OCI-LY1 (cell line): ENCODE measurements around the gene ABITRAM.
"Not testable (repeated sequence)": the region's sequence is repeated elsewhere in the genome, so short reads cannot be mapped to it uniquely, and the experiment has no call there.

Experiments
- H2AFZ ChIP-seq: fragments of 200-600 bp; sonication (generic), shearing (Covaris generic); 2 replicates; pipeline ENCODE4 v1.6.0; 2014; ENCODE audit warnings: antibody characterized with exemption, mild to moderate bottlenecking, low read length
- H3F3A ChIP-seq: fragments of 200-600 bp; sonication (generic), shearing (Covaris generic); 2 replicates; pipeline ENCODE4 v1.6.0; 2014; ENCODE audit warnings: mild to moderate bottlenecking, antibody characterized with exemption, low read length, moderate library complexity; ENCODE audit not compliant: insufficient read depth
- H3K27ac ChIP-seq: fragments of 200-600 bp; sonication (generic); 2 replicates; pipeline ENCODE4 v1.5.1; 2014; ENCODE audit warnings: low read length, mixed run types, mild to moderate bottlenecking, low read depth; ENCODE audit not compliant: poor library complexity, severe bottlenecking
- H3K27me3 ChIP-seq: fragments of 200-600 bp; sonication (generic); 2 replicates; pipeline ENCODE4 v1.6.0; 2014; ENCODE audit warnings: antibody characterized with exemption, mild to moderate bottlenecking, low read length, moderate library complexity; ENCODE audit not compliant: insufficient read depth
- H3K36me3 ChIP-seq: fragments of 200-600 bp; sonication (generic); 2 replicates; pipeline ENCODE4 v1.6.1; 2014; ENCODE audit warnings: mild to moderate bottlenecking, antibody characterized with exemption, low read length, moderate library complexity, mixed read lengths; ENCODE audit not compliant: insufficient read depth
- H3K4me1 ChIP-seq: fragments of 200-600 bp; sonication (generic); 2 replicates; pipeline ENCODE4 v1.5.1; 2014; ENCODE audit warnings: mild to moderate bottlenecking, low read length, moderate library complexity; ENCODE audit not compliant: insufficient read depth, severe bottlenecking
- H3K4me2 ChIP-seq: fragments of 200-600 bp; sonication (generic), shearing (Covaris generic); 2 replicates; pipeline ENCODE4 v1.6.1; 2014; ENCODE audit warnings: low read length
- H3K4me3 ChIP-seq: fragments of 200-600 bp; sonication (generic); 2 replicates; pipeline ENCODE4 v1.5.1; 2014; ENCODE audit warnings: low read length, low read depth, mild to moderate bottlenecking, mixed read lengths; ENCODE audit not compliant: poor library complexity, severe bottlenecking
- H3K79me2 ChIP-seq: fragments of 200-600 bp; shearing (Covaris generic); 2 replicates; pipeline ENCODE4 v1.6.1; 2016; ENCODE audit warnings: mixed run types, low read length, mixed read lengths; ENCODE audit not compliant: insufficient read depth
- H3K9ac ChIP-seq: fragments of 200-600 bp; sonication (generic), shearing (Covaris generic); 2 replicates; pipeline ENCODE4 v1.6.1; 2014; ENCODE audit warnings: mild to moderate bottlenecking, low read length, mixed read lengths
- H3K9me2 ChIP-seq: fragments of 200-600 bp; sonication (generic), shearing (Covaris generic); 2 replicates; pipeline ENCODE4 v1.6.1; 2014; ENCODE audit warnings: low read depth, mild to moderate bottlenecking, low read length, mixed read lengths
- H3K9me3 ChIP-seq: fragments of 200-600 bp; shearing (Covaris generic); 2 replicates; pipeline ENCODE4 v1.6.1; 2014; ENCODE audit warnings: low read length, mixed read lengths
- H4K20me1 ChIP-seq: fragments of 200-600 bp; sonication (generic), shearing (Covaris generic); 2 replicates; pipeline ENCODE4 v1.6.0; 2016; ENCODE audit warnings: mild to moderate bottlenecking, low read length; ENCODE audit not compliant: insufficient read depth
- CTCF ChIP-seq: fragments of 200-600 bp; sonication (generic), shearing (Covaris generic); IDR thresholded peaks from 2 replicates; pipeline ENCODE4 v1.5.1; 2017; ENCODE audit warnings: mild to moderate bottlenecking, antibody characterized with exemption, low read length, moderate library complexity, mixed read lengths
- EZH2 ChIP-seq: fragments of 200-600 bp; sonication (generic), shearing (Covaris generic); IDR thresholded peaks from 2 replicates; pipeline ENCODE4 v1.8.0; 2017; ENCODE audit warnings: borderline replicate concordance, mixed run types, mild to moderate bottlenecking, antibody characterized with exemption, low read length, moderate library complexity, mixed read lengths

ABITRAM gene

GRCh38 chr9:108967916-108968315, 33.7 kb downstream of the ABITRAM start:
- no peak overlapping the region for H3K27ac ChIP-seq
- no peak overlapping the region for H3K4me2 ChIP-seq
- H2AFZ ChIP-seq: no peak overlapping the region
- no peaks in the 10 kb centered on the region for H3K27me3 ChIP-seq
- H4K20me1 ChIP-seq: no peaks in the 10 kb centered on the region
- H3K36me3 ChIP-seq: peaks cover 23% of the 10 kb centered on the region
- no peaks in the 10 kb centered on the region for H3K9me2 ChIP-seq
- H3F3A ChIP-seq: no peaks in the 10 kb centered on the region
- H3K9ac ChIP-seq: no peak overlapping the region
- no peaks in the 10 kb centered on the region for H3K9me3 ChIP-seq
- no peaks in the 10 kb centered on the region for H3K4me1 ChIP-seq
- TF ChIP-seq EZH2 (no peak), CTCF (no peak)
- H3K4me3 ChIP-seq: no peak overlapping the region
- no peaks in the 10 kb centered on the region for H3K79me2 ChIP-seq

GRCh38 chr9:108971392-108971791, 37.2 kb downstream of the ABITRAM start:
- H3K9me3 ChIP-seq, H3K9ac ChIP-seq, H2AFZ ChIP-seq, H3K4me1 ChIP-seq, H3F3A ChIP-seq, H3K4me2 ChIP-seq, H3K27ac ChIP-seq, H3K27me3 ChIP-seq, H3K79me2 ChIP-seq, H3K4me3 ChIP-seq, H3K9me2 ChIP-seq, H4K20me1 ChIP-seq: not testable (repeated sequence)
- peaks cover 17% of the 10 kb centered on the region for H3K36me3 ChIP-seq

GRCh38 chr9:108972186-108972585, 38.0 kb downstream of the ABITRAM start:
- Histone ChIP-seq H3K4me1 (no peaks in the 10 kb centered on the region), H3F3A (no peaks in the 10 kb centered on the region), H3K36me3 (peaks cover 19% of the 10 kb centered on the region), H3K4me3 (no peak overlapping the region), H3K79me2 (no peaks in the 10 kb centered on the region), H3K27me3 (no peaks in the 10 kb centered on the region), H3K9ac (no peak overlapping the region), H3K9me2 (no peaks in the 10 kb centered on the region), H3K4me2 (no peak overlapping the region), H3K9me3 (no peaks in the 10 kb centered on the region), H2AFZ (no peak overlapping the region), H3K27ac (no peak overlapping the region), H4K20me1 (no peaks in the 10 kb centered on the region)
- TF ChIP-seq EZH2 (no peak), CTCF (no peak)

- Histone ChIP-seq H3K9me3 (no peaks in the 10 kb centered on the region), H3K4me1 (no peaks in the 10 kb centered on the region), H3K79me2 (no peaks in the 10 kb centered on the region), H3K36me3 (peaks cover 19% of the 10 kb centered on the region), H3K4me3 (no peak overlapping the region), H3K4me2 (no peak overlapping the region), H4K20me1 (no peaks in the 10 kb centered on the region), H3F3A (no peaks in the 10 kb centered on the region), H3K27ac (no peak overlapping the region), H3K27me3 (no peaks in the 10 kb centered on the region), H2AFZ (no peak overlapping the region), H3K9ac (no peak overlapping the region), H3K9me2 (no peaks in the 10 kb centered on the region)
- TF ChIP-seq CTCF (no peak), EZH2 (no peak)
Observed at GRCh38 chr9:108972626-108973209, 38.5 kb downstream of the ABITRAM start.
